Esophagus mucosa (tissue), 1 donor: ENCODE results near the gene SYTL5. TPM values are rescaled to one million over a fixed set of nuclear protein-coding genes. Genes with fewer than 3 reads are reported as not detected.
A peak's percentile ranks its signal among the peaks of the same experiment; 100 is the strongest.
"Not testable (repeated sequence)": the region's sequence is repeated elsewhere in the genome, so short reads cannot be mapped to it uniquely, and the experiment has no call there.

Experiments used
- ATAC-seq: fragments of 200-7000 bp; cut with Tn5 transposase; one replicate; pipeline ENCODE4 v1.9.1; 2020
- total RNA-seq: library from RNA; stranded (reverse); gene quantifications from one replicate; pipeline ENCODE4 v1.2.4, GENCODE V29; 2023
- donor health status: DM: yes; HTN: yes; CAD: no.

Gene SYTL5
- 3.9 TPM for total RNA-seq

- peak; percentile 77 for ATAC-seq
Observed at GRCh38 chrX:38006291-38006690, at the start of gene SYTL5. Gene SYTL5 (plus strand): TSS chrX:38006553. CDS start chrX:38033890, 27,337 bp downstream.

GRCh38 chrX:37958525-37959211 is 47.7 kb upstream of the SYTL5 start:
- no peak for ATAC-seq

GRCh38 chrX:37959212-37960021 is 46.9 kb upstream of the SYTL5 start:
- no peak for ATAC-seq

GRCh38 chrX:37961118-37961517 is 45.2 kb upstream of the SYTL5 start:
- ATAC-seq = no peak

- ATAC-seq = no peak
Observed at GRCh38 chrX:37967714-37968113, 38.6 kb upstream of the SYTL5 start.

- no peak for ATAC-seq
Observed at GRCh38 chrX:37975421-37975820, 30.9 kb upstream of the SYTL5 start.

GRCh38 chrX:37976153-37976552 is 30.2 kb upstream of the SYTL5 start:
- no peak for ATAC-seq

GRCh38 chrX:37984880-37985279 is 21.5 kb upstream of the SYTL5 start:
- ATAC-seq = no peak

GRCh38 chrX:37986893-37987292 is 19.5 kb upstream of the SYTL5 start:
- ATAC-seq = no peak

- peak; percentile 56 for ATAC-seq
Observed at GRCh38 chrX:37989304-37989703, 17.0 kb upstream of the SYTL5 start.

GRCh38 chrX:37991303-37991702 is 15.1 kb upstream of the SYTL5 start:
- ATAC-seq = not testable (repeated sequence)

- ATAC-seq = no peak
Observed at GRCh38 chrX:37993176-37993575, 13.2 kb upstream of the SYTL5 start.

GRCh38 chrX:37993837-37994619 is 12.3 kb upstream of the SYTL5 start:
- ATAC-seq = peak; percentile 45

- no peak for ATAC-seq
Observed at GRCh38 chrX:37995428-37995827, 10.9 kb upstream of the SYTL5 start.

- ATAC-seq = no peak
Observed at GRCh38 chrX:37997096-37997495, 9.3 kb upstream of the SYTL5 start.

GRCh38 chrX:37998586-37999262 is 7.6 kb upstream of the SYTL5 start:
- ATAC-seq = peak; percentile 85

- ATAC-seq = no peak
Observed at GRCh38 chrX:38000706-38001105, 5.6 kb upstream of the SYTL5 start.

GRCh38 chrX:38004046-38004445 is 2.3 kb upstream of the SYTL5 start:
- no peak for ATAC-seq

- no peak for ATAC-seq
Observed at GRCh38 chrX:38006778-38007177, 425 bp downstream of the SYTL5 start.

GRCh38 chrX:38008658-38009057 is 2.3 kb downstream of the SYTL5 start:
- ATAC-seq = peak; percentile 25

- no peak for ATAC-seq
Observed at GRCh38 chrX:38009641-38010040, 3.3 kb downstream of the SYTL5 start.

GRCh38 chrX:38018766-38019425 is 12.5 kb downstream of the SYTL5 start:
- no peak for ATAC-seq
